ENCODE data around the gene MYO18B. TPM values are rescaled to one million over a fixed set of nuclear protein-coding genes. Genes with fewer than 3 reads are reported as not detected.

Gene MYO18B
- total RNA-seq, 1 experiment from 2014 or later = 0.05 TPM

DNA sequence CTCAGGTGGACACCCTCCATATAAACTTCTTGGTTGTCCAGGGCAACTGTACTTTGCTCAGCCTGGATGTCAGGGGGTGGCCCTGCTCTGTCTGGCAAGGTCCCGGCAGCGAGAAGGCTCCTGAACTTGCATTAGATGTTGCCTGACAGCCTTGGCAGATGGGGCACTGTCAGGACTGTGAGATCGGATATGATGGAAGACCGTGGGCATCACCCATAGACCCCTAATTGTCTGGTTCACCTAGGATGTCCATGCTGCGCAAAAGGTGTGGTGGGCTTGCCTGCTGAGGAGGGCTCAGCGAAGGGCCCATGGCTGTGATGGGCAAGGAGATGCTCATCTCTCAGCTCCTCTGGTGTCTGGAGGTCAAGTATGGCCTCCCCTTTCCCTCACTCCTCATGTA is 62.7 kb downstream of the MYO18B start:
- no peak for TF ChIP-seq ELF1 (IDR thresholded peaks at IDR 0.05; ENCODE audit: borderline replicate concordance, low read depth)
- no peak for TF ChIP-seq ZFX (IDR thresholded peaks at IDR 0.05)
- TF ChIP-seq CTCF (IDR thresholded peaks at IDR 0.05 in 2 of 3, conservative IDR thresholded peaks at IDR 0.05 in 1 of 3; ENCODE audit: borderline replicate concordance in 1 of 3, insufficient read depth in 1 of 3, low read depth in 2 of 3, low read length in 2 of 3) = no peak
- no peak for TF ChIP-seq SIN3A (IDR thresholded peaks at IDR 0.05; ENCODE audit: low read depth)
- TF ChIP-seq POLR2A (IDR thresholded peaks at IDR 0.05; ENCODE audit: borderline replicate concordance, extremely low read depth, insufficient read depth, insufficient read length) = no peak
- no peak for TF ChIP-seq POLR2AphosphoS5 (IDR thresholded peaks at IDR 0.05; ENCODE audit: low read depth, low read length)
- no peak for DNase-seq (ENCODE audit: low read depth, low spot score)
- Histone ChIP-seq H4K20me1 (ENCODE audit: insufficient read depth) (no peaks in the 10 kb centered on the region), H3K9me2 (ENCODE audit: insufficient read depth) (no peaks in the 10 kb centered on the region), H3K79me2 (ENCODE audit: insufficient read depth, low read length) (no peaks in the 10 kb centered on the region), H3K27ac (ENCODE audit: low read depth, low read length) (no peak overlapping the region), H3K27me3 (ENCODE audit: insufficient read depth, low read length) (peaks cover 65% of the 10 kb centered on the region), H2AFZ (ENCODE audit: low read depth, low read length, poor library complexity, severe bottlenecking) (no peak overlapping the region), H3K4me1 (ENCODE audit: control insufficient read depth in 1 of 2, insufficient read depth in 2 of 2, low read length in 2 of 2) (no peaks in the 10 kb centered on the region), H3K9ac (ENCODE audit: low read length) (no peak overlapping the region), H3K36me3 (ENCODE audit: control insufficient read depth in 1 of 2, insufficient read depth in 2 of 2, low read length in 2 of 2) (no peaks in the 10 kb centered on the region), H3K4me3 (replicated peaks in 1 of 2; ENCODE audit: low read depth in 1 of 2, low read length in 2 of 2) (no peak overlapping the region), H3K9me3 (ENCODE audit: control insufficient read depth in 1 of 2, insufficient read depth in 1 of 2, low read depth in 1 of 2, low read length in 2 of 2) (no peaks in the 10 kb centered on the region), H3K4me2 (ENCODE audit: low read length) (no peak overlapping the region)
- ChIA-PET POLR2A (no interaction called here), CTCF (no interaction called here), RAD21 (ENCODE audit: low non-redundant PET in 1 of 2, low total read pairs in 2 of 2, uncharacterized antibody in 2 of 2, unreplicated experiment in 2 of 2) (no interaction called here)
- no peak for ATAC-seq
- intact Hi-C loops (cut with micrococcal nuclease) = no loop called here
- BruUV-seq (replicated peaks) = no TSS peak

GRCh38 chr22:25806579-25806978 is 64.6 kb downstream of the MYO18B start:
- CTCF ChIA-PET = no interaction called here
- H3K4me2 ChIP-seq (ENCODE audit: low read length) = no peak overlapping the region
- no peaks in the 10 kb centered on the region for H4K20me1 ChIP-seq (ENCODE audit: insufficient read depth)
- H2AFZ ChIP-seq (ENCODE audit: low read depth, low read length, poor library complexity, severe bottlenecking) = no peak overlapping the region
- no peaks in the 10 kb centered on the region for H3K79me2 ChIP-seq (ENCODE audit: insufficient read depth, low read length)
- RAD21 ChIA-PET (ENCODE audit: low non-redundant PET in 1 of 2, low total read pairs in 2 of 2, uncharacterized antibody in 2 of 2, unreplicated experiment in 2 of 2) = no interaction called here
- no peaks in the 10 kb centered on the region for H3K9me2 ChIP-seq (ENCODE audit: insufficient read depth)
- peaks cover 53% of the 10 kb centered on the region for H3K27me3 ChIP-seq (ENCODE audit: insufficient read depth, low read length)
- H3K9ac ChIP-seq (ENCODE audit: low read length) = no peak overlapping the region
- no peaks in the 10 kb centered on the region for H3K4me1 ChIP-seq (ENCODE audit: control insufficient read depth in 1 of 2, insufficient read depth in 2 of 2, low read length in 2 of 2)
- no TSS peak for BruUV-seq (replicated peaks)
- intact Hi-C loops (cut with micrococcal nuclease) = no loop called here
- DNase-seq (ENCODE audit: low read depth, low spot score) (no peak), ATAC-seq (no peak)
- no peak overlapping the region for H3K27ac ChIP-seq (ENCODE audit: low read depth, low read length)
- H3K36me3 ChIP-seq (ENCODE audit: control insufficient read depth in 1 of 2, insufficient read depth in 2 of 2, low read length in 2 of 2) = no peaks in the 10 kb centered on the region
- no peaks in the 10 kb centered on the region for H3K9me3 ChIP-seq (ENCODE audit: control insufficient read depth in 1 of 2, insufficient read depth in 1 of 2, low read depth in 1 of 2, low read length in 2 of 2)
- no peak overlapping the region for H3K4me3 ChIP-seq (replicated peaks in 1 of 2; ENCODE audit: low read depth in 1 of 2, low read length in 2 of 2)
- POLR2A ChIA-PET = no interaction called here
- no peak for TF ChIP-seq POLR2AphosphoS5 (IDR thresholded peaks at IDR 0.05; ENCODE audit: low read depth, low read length)
- no peak for TF ChIP-seq EGR1 (IDR thresholded peaks at IDR 0.05; ENCODE audit: low read depth)
- TF ChIP-seq EZH2phosphoT487 (IDR thresholded peaks at IDR 0.05; ENCODE audit: borderline replicate concordance) = no peak
- no peak for TF ChIP-seq FOSL1 (IDR thresholded peaks at IDR 0.05; ENCODE audit: low read depth)
- TF ChIP-seq ELF1 (IDR thresholded peaks at IDR 0.05; ENCODE audit: borderline replicate concordance, low read depth) = no peak
- no peak for TF ChIP-seq REST (IDR thresholded peaks at IDR 0.05; ENCODE audit: low read depth)
- no peak for TF ChIP-seq CEBPB (IDR thresholded peaks at IDR 0.05; ENCODE audit: low read depth)
- TF ChIP-seq ZNF274 (IDR thresholded peaks at IDR 0.05; ENCODE audit: low read depth, low read length) = no peak
- TF ChIP-seq CTCF (IDR thresholded peaks at IDR 0.05 in 2 of 3, conservative IDR thresholded peaks at IDR 0.05 in 1 of 3; ENCODE audit: borderline replicate concordance in 1 of 3, insufficient read depth in 1 of 3, low read depth in 2 of 3, low read length in 2 of 3) = no peak
- no peak for TF ChIP-seq ATF3 (IDR thresholded peaks at IDR 0.05)
